ENCODE results near the gene B3GNT5.

- TF ChIP-seq SALL2 (tag by site-specific recombination; IDR thresholded peaks at IDR 0.05; ENCODE audit: borderline replicate concordance) (no peak), ZBTB17 (tag by site-specific recombination; IDR thresholded peaks at IDR 0.05) (no peak), REST (tag by site-specific recombination; IDR thresholded peaks at IDR 0.05) (no peak), ZEB2 (tag by site-specific recombination; IDR thresholded peaks at IDR 0.05) (no peak), ATF2 (tag by site-specific recombination; IDR thresholded peaks at IDR 0.05; ENCODE audit: low read depth) (no peak), ZFP37 (tag by site-specific recombination; IDR thresholded peaks at IDR 0.05) (no peak), ZNF280C (tag by site-specific recombination; IDR thresholded peaks at IDR 0.05) (no peak), TRIM28 (IDR thresholded peaks at IDR 0.05; ENCODE audit: borderline replicate concordance, low read length) (no peak), ZNF335 (tag by site-specific recombination; conservative IDR thresholded peaks at IDR 0.05) (no peak), ZNF544 (tag by site-specific recombination; IDR thresholded peaks at IDR 0.05) (no peak), ZNF624 (tag by site-specific recombination; IDR thresholded peaks at IDR 0.05) (no peak)
- TF ChIP-seq, protein P1, sequence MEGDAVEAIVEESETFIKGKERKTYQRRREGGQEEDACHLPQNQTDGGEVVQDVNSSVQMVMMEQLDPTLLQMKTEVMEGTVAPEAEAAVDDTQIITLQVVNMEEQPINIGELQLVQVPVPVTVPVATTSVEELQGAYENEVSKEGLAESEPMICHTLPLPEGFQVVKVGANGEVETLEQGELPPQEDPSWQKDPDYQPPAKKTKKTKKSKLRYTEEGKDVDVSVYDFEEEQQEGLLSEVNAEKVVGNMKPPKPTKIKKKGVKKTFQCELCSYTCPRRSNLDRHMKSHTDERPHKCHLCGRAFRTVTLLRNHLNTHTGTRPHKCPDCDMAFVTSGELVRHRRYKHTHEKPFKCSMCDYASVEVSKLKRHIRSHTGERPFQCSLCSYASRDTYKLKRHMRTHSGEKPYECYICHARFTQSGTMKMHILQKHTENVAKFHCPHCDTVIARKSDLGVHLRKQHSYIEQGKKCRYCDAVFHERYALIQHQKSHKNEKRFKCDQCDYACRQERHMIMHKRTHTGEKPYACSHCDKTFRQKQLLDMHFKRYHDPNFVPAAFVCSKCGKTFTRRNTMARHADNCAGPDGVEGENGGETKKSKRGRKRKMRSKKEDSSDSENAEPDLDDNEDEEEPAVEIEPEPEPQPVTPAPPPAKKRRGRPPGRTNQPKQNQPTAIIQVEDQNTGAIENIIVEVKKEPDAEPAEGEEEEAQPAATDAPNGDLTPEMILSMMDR (tag by site-specific recombination; IDR thresholded peaks at IDR 0.05), result no peak
Observed at GRCh38 chr3:183283886-183284285, 30.8 kb downstream of the B3GNT5 start.

Measured in HEK293 (cell line).